Measurements from ENCODE around the gene UNK. TPM values are rescaled to one million over a fixed set of nuclear protein-coding genes. Genes with fewer than 3 reads are reported as not detected.

The UNK gene
- total RNA-seq, 6 donors from 2014 or later = 22.4 to 97.4 (median 31.4) TPM

- H3K4me3 ChIP-seq = no peak overlapping the region
- DNase-seq (peak in 1 of 2 donors; percentile 74), ATAC-seq (ENCODE audit: low FRiP score in 2 of 2) (peak; percentile 57 to 68)
- peak overlapping the region; percentile 82 to 94 (median 86) for H3K27ac ChIP-seq
- H3K27me3 ChIP-seq = peaks cover 0 to 2% (median 0%) of the 10 kb centered on the region in 4 donors
- 28 to 43% methylated on average over 3 to 13 of the region's 13 CpGs for WGBS, 2 donors
- peak in 1 of 4 donors; percentile 13 for TF ChIP-seq POLR2A (IDR thresholded peaks at IDR 0.05)
- TF ChIP-seq POLR2AphosphoS5 (IDR thresholded peaks at IDR 0.05) = peak; percentile 6 to 33
- TF ChIP-seq EP300 (IDR thresholded peaks at IDR 0.05) = no peak
- H3K4me1 ChIP-seq = peaks cover 48 to 63% (median 55%) of the 10 kb centered on the region in 4 donors
- H3K36me3 ChIP-seq = peaks cover 0 to 24% (median 10%) of the 10 kb centered on the region in 4 donors
- H3K9me3 ChIP-seq = no peaks in the 10 kb centered on the region
These were observed 88.1 kb downstream of the UNK start for GRCh38 chr17:75872434-75873351.

- peaks cover 0 to 3% (median 0%) of the 10 kb centered on the region in 4 donors for H3K27me3 ChIP-seq
- H3K27ac ChIP-seq = peak overlapping the region; percentile 82 to 94 (median 86)
- no peak overlapping the region for H3K4me3 ChIP-seq
- H3K9me3 ChIP-seq = no peaks in the 10 kb centered on the region
- H3K4me1 ChIP-seq = peaks cover 53 to 69% (median 60%) of the 10 kb centered on the region in 4 donors
- peak in 1 of 2 donors; percentile 43 for DNase-seq
- TF ChIP-seq POLR2A (IDR thresholded peaks at IDR 0.05) = no peak
- TF ChIP-seq EP300 (IDR thresholded peaks at IDR 0.05) = peak in 1 of 4 donors; percentile 30
- TF ChIP-seq CTCF (IDR thresholded peaks at IDR 0.05) = no peak
- H3K36me3 ChIP-seq = peaks cover 0 to 24% (median 10%) of the 10 kb centered on the region in 4 donors
- WGBS, 2 donors = 57 to 72% methylated on average over 10 to 11 of the region's 11 CpGs
- no peak for ATAC-seq (ENCODE audit: low FRiP score in 2 of 2)
These were observed 89.1 kb downstream of the UNK start for GRCh38 chr17:75873587-75874322.

DNA sequence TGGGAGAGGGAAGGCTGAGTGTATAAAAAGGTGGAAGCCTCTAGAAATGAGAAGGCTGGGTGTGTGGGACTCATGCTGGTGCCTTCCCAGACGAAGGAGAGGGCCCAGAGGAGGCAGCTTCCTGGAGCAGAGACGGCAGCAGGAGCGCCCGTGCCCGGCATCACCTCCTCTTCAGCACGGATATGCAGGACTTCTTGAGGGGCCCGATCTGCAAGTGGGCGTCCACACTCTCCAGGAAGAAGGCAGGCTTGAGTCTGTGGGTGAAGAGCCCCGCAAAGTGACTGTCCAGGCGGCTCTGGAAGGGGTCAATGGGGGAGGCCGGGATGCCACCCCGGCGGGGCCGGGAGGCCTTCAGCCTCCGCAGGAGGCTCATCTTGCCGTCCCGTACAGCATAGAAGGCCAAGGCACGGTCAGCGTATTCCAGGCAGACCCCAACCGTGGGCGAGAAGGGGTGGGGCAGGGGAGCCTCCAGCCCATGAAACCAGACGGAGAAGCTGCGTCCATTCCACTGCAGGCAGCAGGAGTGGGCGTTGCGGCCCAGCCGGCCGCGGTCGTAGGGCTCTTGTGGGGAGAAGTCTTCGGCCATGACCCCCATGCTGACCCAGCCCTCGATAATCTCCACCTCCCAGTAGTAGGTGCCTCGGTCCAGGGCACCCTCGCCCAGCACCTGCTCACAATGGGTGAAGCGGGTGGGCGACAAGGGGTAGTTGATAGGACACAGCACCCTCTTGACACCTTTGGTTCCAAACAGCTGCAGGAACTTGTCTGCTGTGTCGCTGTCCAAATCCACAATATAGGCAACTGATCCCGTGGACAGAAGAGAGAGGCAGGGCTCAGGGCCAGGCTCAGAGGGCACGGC lies 89.9 kb downstream of the UNK start:
- no peak overlapping the region for H3K4me3 ChIP-seq
- no peaks in the 10 kb centered on the region for H3K9me3 ChIP-seq
- peaks cover 0 to 24% (median 10%) of the 10 kb centered on the region in 4 donors for H3K36me3 ChIP-seq
- 88 to 94% methylated on average over 6 to 37 of the region's 38 CpGs for WGBS, 2 donors
- H3K27ac ChIP-seq = peak overlapping the region in 3 of 4 donors; percentile 91 to 94 (median 94)
- ATAC-seq (ENCODE audit: low FRiP score in 2 of 2) = no peak
- peak in 1 of 2 donors; percentile 83 for DNase-seq
- H3K4me1 ChIP-seq = peaks cover 53 to 67% (median 60%) of the 10 kb centered on the region in 4 donors
- peaks cover 0 to 3% (median 0%) of the 10 kb centered on the region in 4 donors for H3K27me3 ChIP-seq
- TF ChIP-seq EP300 (IDR thresholded peaks at IDR 0.05) (no peak), CTCF (IDR thresholded peaks at IDR 0.05) (no peak), POLR2A (IDR thresholded peaks at IDR 0.05) (no peak), POLR2AphosphoS5 (IDR thresholded peaks at IDR 0.05) (no peak)

Other genes starting within 250 kb of the UNK start
- 100 to 1,000 TPM in 4 of 6 donors, 10 to 100 TPM in 2; 89.8 to 592 (median 183) TPM for gene MYO15B, start 197.0 kb upstream of the UNK start, total RNA-seq
- 1 to 10 TPM; 1.9 to 7.3 (median 3.3) TPM for gene SMIM5, start 151.4 kb upstream of the UNK start, total RNA-seq
- gene RECQL5, start 117.7 kb upstream of the UNK start, total RNA-seq = 10 to 100 TPM; 11.4 to 97.4 (median 41.4) TPM
- gene SAP30BP, start 117.5 kb upstream of the UNK start, total RNA-seq = 100 to 1,000 TPM in 1 of 6 donors, 10 to 100 TPM in 5; 64.1 to 125 (median 80.8) TPM
- 10 to 100 TPM; 16.8 to 75.2 (median 41.2) TPM for gene ITGB4, start 63.3 kb upstream of the UNK start, total RNA-seq
- 10 to 100 TPM; 18.9 to 65.7 (median 40.6) TPM for gene GALK1, start 19.6 kb upstream of the UNK start, total RNA-seq
- gene UNC13D, start 59.6 kb downstream of the UNK start, total RNA-seq = 100 to 1,000 TPM in 4 of 6 donors, 10 to 100 TPM in 2; 38.0 to 243 (median 123) TPM
- 100 to 1,000 TPM in 2 of 6 donors, 10 to 100 TPM in 4; 70.1 to 183 (median 87.8) TPM for gene WBP2, start 70.5 kb downstream of the UNK start, total RNA-seq
- gene TRIM47, start 93.8 kb downstream of the UNK start, total RNA-seq = 10 to 100 TPM; 20.1 to 55.6 (median 33.3) TPM
- 10 to 100 TPM; 23.4 to 35.1 (median 28.2) TPM for gene TRIM65, start 112.1 kb downstream of the UNK start, total RNA-seq
- 100 to 1,000 TPM in 1 of 6 donors, 10 to 100 TPM in 5; 35.4 to 115 (median 77.0) TPM for gene MRPL38, start 120.1 kb downstream of the UNK start, total RNA-seq
- 10 to 100 TPM in 4 of 6 donors, 1 to 10 TPM in 2; 9.3 to 66.0 (median 14.3) TPM for gene FBF1, start 156.2 kb downstream of the UNK start, total RNA-seq
- 10 to 100 TPM; 33.2 to 84.2 (median 57.4) TPM for gene ACOX1, start 194.4 kb downstream of the UNK start, total RNA-seq
- gene TEN1, start 194.4 kb downstream of the UNK start, total RNA-seq = 10 to 100 TPM in 5 of 6 donors, not detected in 1; 13.6 to 29.3 (median 17.0) TPM
- gene CDK3, start 216.0 kb downstream of the UNK start, total RNA-seq = 10 to 100 TPM in 1 of 6 donors, 1 to 10 TPM in 5; 3.0 to 15.7 (median 7.0) TPM
- 100 to 1,000 TPM in 1 of 6 donors, 10 to 100 TPM in 5; 47.5 to 142 (median 63.4) TPM for gene EVPL, start 242.5 kb downstream of the UNK start, total RNA-seq

Measured in upper lobe of left lung (tissue), 6 donors.